HT1080 (cell line): ENCODE data around the gene BCS1L. TPM values are rescaled to one million over a fixed set of nuclear protein-coding genes. Genes with fewer than 3 reads are reported as not detected.

Experiments used
- total RNA-seq: library from RNA; depleted of rRNA; stranded (reverse); fragments of >200 nt; shearing (Covaris generic); gene quantifications from 2 replicates; pipeline ENCODE4 v1.2.3, GENCODE V29; 2014; rRNA removed

The BCS1L gene
- total RNA-seq, 1 experiment from 2014 or later, result 69.2 TPM

Other genes starting within 250 kb of the BCS1L start
- 0.05 TPM in 1 of 2 replicates, not detected in the other for gene VIL1, start 240.6 kb upstream of the BCS1L start, total RNA-seq
- gene USP37, start 91.3 kb upstream of the BCS1L start, total RNA-seq, result 7.7 and 8.7 TPM in 2 replicates
- gene CNOT9, start 90.8 kb upstream of the BCS1L start, total RNA-seq, result 80.1 and 101 TPM in 2 replicates
- gene PLCD4, start 51.8 kb upstream of the BCS1L start, total RNA-seq, result 1.7 and 2.4 TPM in 2 replicates
- 17.8 and 26.0 TPM in 2 replicates for gene ZNF142, start 60 bp upstream of the BCS1L start, total RNA-seq
- gene RNF25, start 12.3 kb downstream of the BCS1L start, total RNA-seq, result 106 TPM in 2 replicates
- gene STK36, start 12.4 kb downstream of the BCS1L start, total RNA-seq, result 11.0 and 14.9 TPM in 2 replicates
- gene TTLL4, start 51.2 kb downstream of the BCS1L start, total RNA-seq, result 21.6 and 22.9 TPM in 2 replicates
- not detected in 2 replicates for gene CYP27A1, start 122.5 kb downstream of the BCS1L start, total RNA-seq
- gene PRKAG3, start 172.1 kb downstream of the BCS1L start, total RNA-seq, result not detected in 2 replicates
- gene WNT6, start 200.1 kb downstream of the BCS1L start, total RNA-seq, result not detected in 2 replicates
- gene WNT10A, start 221.2 kb downstream of the BCS1L start, total RNA-seq, result 0.20 TPM in 1 of 2 replicates, not detected in the other